GM12891 (cell line): ENCODE results near the gene CMSS1.

ENCODE experiments used
- POLR2A ChIP-seq: IDR thresholded peaks from 2 replicates; pipeline ENCODE4 v1.6.1; 2011; ENCODE audit warnings: low read depth, low read length, control low read depth
- POLR2AphosphoS5 ChIP-seq: IDR thresholded peaks from 2 replicates; pipeline ENCODE4 v1.6.1; 2011; ENCODE audit warnings: low read depth, low read length, control low read depth
- SPI1 ChIP-seq: IDR thresholded peaks from 2 replicates; pipeline ENCODE4 v1.6.1; 2011; ENCODE audit warnings: low read depth, low read length, control low read depth
- TAF1 ChIP-seq: IDR thresholded peaks from 2 replicates; pipeline ENCODE4 v1.6.1; 2011; ENCODE audit warnings: low read depth, low read length, control low read depth

GRCh38 chr3:99868311-99868646, 50.6 kb downstream of the CMSS1 start:
- no peak for TF ChIP-seq POLR2A
- TF ChIP-seq POLR2AphosphoS5: no peak
- no peak for TF ChIP-seq SPI1
- TF ChIP-seq TAF1: no peak
